ENCODE measurements around the gene ST8SIA4.

Gene ST8SIA4

GRCh38 chr5:100896054-100896453 lies 7.0 kb downstream of the ST8SIA4 start:
- H3K27me3 Mint-ChIP-seq (ENCODE audit: low read depth) = no peaks in the 10 kb centered on the region
- H3K27ac Mint-ChIP-seq = no peak overlapping the region

DNA sequence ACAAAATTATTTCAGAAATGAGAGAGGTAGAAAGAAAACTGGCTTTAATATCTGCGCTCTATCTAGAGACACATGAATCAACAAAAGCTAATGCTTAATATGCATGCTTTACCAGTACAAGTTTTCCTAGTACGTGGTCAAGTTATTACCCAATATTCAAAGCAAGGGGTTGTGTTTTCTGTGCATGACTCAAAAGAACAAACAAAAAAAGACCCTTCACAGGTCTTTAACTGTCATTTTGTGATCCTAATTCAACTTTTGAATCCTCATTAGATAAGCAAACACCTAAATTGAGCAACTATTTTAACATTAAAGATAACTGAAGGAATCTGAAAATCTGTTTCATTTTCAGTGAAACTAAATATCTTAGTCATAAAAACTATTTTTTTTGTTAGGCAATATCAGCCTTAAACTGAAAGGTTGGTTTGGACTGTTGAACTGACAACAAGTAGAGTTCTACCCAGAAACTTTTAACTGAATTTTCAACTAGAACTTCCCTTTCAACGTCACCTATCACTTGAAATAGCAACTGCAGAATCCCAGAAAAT lies 12.5 kb downstream of the ST8SIA4 start:
- no peaks in the 10 kb centered on the region for H3K27me3 Mint-ChIP-seq (ENCODE audit: low read depth)
- peak overlapping the region; percentile 96 for H3K27ac Mint-ChIP-seq
- H3K36me3 Mint-ChIP-seq (ENCODE audit: low read depth) = peaks cover 35% of the 10 kb centered on the region
- peaks cover 52% of the 10 kb centered on the region for H3K4me1 Mint-ChIP-seq (ENCODE audit: low read depth)
- no peaks in the 10 kb centered on the region for H3K9me3 Mint-ChIP-seq
- peak overlapping the region; percentile 79 for H3K4me3 Mint-ChIP-seq

More at GRCh38 chr5:100896054-100896453, 7.0 kb downstream of the ST8SIA4 start:
- no peaks in the 10 kb centered on the region for H3K9me3 Mint-ChIP-seq
- H3K4me1 Mint-ChIP-seq (ENCODE audit: low read depth) = peaks cover 50% of the 10 kb centered on the region
- peak overlapping the region; percentile 2 for H3K4me3 Mint-ChIP-seq
- peaks cover 46% of the 10 kb centered on the region for H3K36me3 Mint-ChIP-seq (ENCODE audit: low read depth)

GRCh38 chr5:100889896-100890295 lies 13.2 kb downstream of the ST8SIA4 start:
- H3K36me3 Mint-ChIP-seq (ENCODE audit: low read depth) = peaks cover 32% of the 10 kb centered on the region

GRCh38 chr5:100889165-100889743 lies 13.8 kb downstream of the ST8SIA4 start:
- Mint-ChIP-seq H3K9me3 (peaks cover 3% of the 10 kb centered on the region), H3K27ac (peak overlapping the region; percentile 96), H3K4me1 (ENCODE audit: low read depth) (peaks cover 48% of the 10 kb centered on the region), H3K4me3 (peak overlapping the region; percentile 79), H3K36me3 (ENCODE audit: low read depth) (peaks cover 30% of the 10 kb centered on the region), H3K27me3 (ENCODE audit: low read depth) (no peaks in the 10 kb centered on the region)

More at GRCh38 chr5:100889896-100890295, 13.2 kb downstream of the ST8SIA4 start:
- Mint-ChIP-seq H3K4me3 (peak overlapping the region; percentile 79), H3K4me1 (ENCODE audit: low read depth) (peaks cover 49% of the 10 kb centered on the region), H3K27me3 (ENCODE audit: low read depth) (no peaks in the 10 kb centered on the region), H3K27ac (peak overlapping the region; percentile 96), H3K9me3 (no peaks in the 10 kb centered on the region)

DNA sequence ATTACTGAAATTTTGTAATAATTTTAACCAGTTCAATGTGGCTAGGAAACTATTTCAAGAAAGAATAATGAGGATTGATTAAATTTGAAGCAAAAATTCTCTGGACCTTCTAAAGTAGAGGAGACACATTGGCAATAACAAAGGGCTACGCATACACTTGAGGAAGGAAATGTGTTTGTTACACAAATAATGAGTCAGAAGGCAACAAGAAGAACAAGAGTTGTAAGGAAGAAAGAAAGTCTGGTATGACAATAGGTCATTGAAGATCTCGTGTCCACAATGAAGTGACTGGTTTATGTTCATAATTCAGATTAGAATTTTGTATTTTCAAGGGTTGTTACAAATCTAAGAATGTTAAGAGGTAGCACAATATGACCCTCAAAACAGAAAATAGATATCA lies 25.8 kb downstream of the ST8SIA4 start:
- peaks cover 47% of the 10 kb centered on the region for H3K4me1 Mint-ChIP-seq (ENCODE audit: low read depth)
- peaks cover 57% of the 10 kb centered on the region for H3K36me3 Mint-ChIP-seq (ENCODE audit: low read depth)
- no peak overlapping the region for H3K27ac Mint-ChIP-seq
- H3K27me3 Mint-ChIP-seq (ENCODE audit: low read depth) = no peaks in the 10 kb centered on the region
- H3K9me3 Mint-ChIP-seq = no peaks in the 10 kb centered on the region
- H3K4me3 Mint-ChIP-seq = no peak overlapping the region

DNA sequence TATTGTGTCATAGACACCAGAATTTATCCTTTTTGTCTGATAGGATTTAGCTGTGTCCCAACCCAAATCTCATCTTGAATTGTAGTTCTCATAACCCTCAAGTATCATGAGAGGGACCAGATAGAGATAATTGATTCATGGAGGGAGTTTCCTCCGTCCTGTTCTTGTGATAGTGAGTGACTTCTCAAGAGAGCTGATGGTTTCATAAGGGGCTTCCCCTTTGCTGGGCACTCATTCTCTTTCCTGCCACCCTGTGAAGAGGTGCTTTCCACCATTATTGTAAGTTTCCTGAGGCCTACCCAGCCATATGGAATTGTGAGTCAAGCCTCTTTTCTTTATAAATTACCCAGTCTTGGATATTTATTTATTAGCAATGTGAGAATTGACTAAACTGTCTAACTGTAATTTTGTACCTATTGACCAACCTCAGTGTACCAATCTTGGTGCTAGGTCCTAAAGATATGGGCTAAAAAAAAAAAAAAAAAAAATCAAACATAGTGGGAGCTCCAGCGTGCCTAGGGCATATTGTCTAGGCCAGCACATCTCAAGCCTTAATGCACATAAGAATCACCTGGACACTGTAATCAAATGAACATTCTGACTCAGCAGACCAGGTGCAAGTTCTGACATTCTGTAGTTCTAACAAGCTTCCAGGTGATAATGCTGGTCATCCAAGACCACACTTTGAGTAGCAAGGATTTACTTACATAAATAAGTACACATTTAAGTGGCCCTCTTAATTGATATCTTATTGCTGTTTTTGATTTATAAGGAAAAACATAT lies 30.5 kb downstream of the ST8SIA4 start:
- peaks cover 47% of the 10 kb centered on the region for H3K4me1 Mint-ChIP-seq (ENCODE audit: low read depth)
- peak overlapping the region; percentile 34 for H3K27ac Mint-ChIP-seq
- no peaks in the 10 kb centered on the region for H3K27me3 Mint-ChIP-seq (ENCODE audit: low read depth)
- H3K4me3 Mint-ChIP-seq = peak overlapping the region; percentile 1
- peaks cover 56% of the 10 kb centered on the region for H3K36me3 Mint-ChIP-seq (ENCODE audit: low read depth)
- no peaks in the 10 kb centered on the region for H3K9me3 Mint-ChIP-seq

DNA sequence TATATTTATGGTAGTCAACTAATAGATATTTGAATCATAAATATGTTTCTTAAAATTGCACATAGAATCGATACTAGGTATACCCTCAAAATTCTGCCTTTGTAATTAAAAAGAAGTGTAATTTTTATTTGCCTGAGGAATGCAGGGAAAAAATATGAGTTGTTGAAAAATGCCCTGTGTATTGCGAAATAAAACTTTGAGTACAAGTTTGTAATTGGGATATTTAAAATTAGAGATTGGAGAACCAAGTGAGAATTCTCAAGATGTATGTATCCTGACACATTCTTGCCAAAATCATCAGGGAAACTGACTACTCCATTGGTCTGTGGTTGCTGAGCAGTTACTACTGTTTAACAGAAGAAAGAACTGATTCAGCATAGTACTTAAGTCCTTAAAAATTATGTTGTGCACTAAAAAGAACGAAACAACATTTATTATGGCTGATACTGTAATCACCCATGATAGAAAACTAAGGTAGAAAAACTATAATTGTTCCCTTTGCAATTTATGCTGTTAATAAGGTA lies 36.0 kb downstream of the ST8SIA4 start:
- Mint-ChIP-seq H3K4me1 (ENCODE audit: low read depth) (peaks cover 35% of the 10 kb centered on the region), H3K9me3 (peaks cover 7% of the 10 kb centered on the region), H3K27me3 (ENCODE audit: low read depth) (no peaks in the 10 kb centered on the region), H3K4me3 (no peak overlapping the region), H3K27ac (no peak overlapping the region), H3K36me3 (ENCODE audit: low read depth) (peaks cover 52% of the 10 kb centered on the region)

DNA sequence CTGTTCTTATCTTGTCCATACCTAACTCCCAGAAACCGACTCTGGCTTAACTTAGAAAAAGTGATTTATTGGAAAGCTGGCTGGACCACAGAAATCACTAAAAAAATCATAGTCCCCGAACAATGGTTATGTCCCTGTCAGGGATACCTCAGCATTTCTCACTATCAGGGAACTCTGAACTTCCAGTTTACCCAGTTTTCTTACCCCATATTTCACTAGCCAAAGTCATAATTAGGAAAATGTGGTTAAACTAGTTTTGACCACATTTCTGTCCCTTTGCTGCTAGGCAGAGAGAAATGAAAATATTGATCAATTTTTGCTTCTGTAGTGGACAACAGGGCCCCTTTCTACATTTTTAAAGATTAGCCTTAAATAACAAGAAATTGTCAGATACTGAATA lies 38.2 kb downstream of the ST8SIA4 start:
- no peaks in the 10 kb centered on the region for H3K27me3 Mint-ChIP-seq (ENCODE audit: low read depth)
- H3K9me3 Mint-ChIP-seq = peaks cover 7% of the 10 kb centered on the region
- peaks cover 55% of the 10 kb centered on the region for H3K36me3 Mint-ChIP-seq (ENCODE audit: low read depth)
- H3K27ac Mint-ChIP-seq = no peak overlapping the region
- H3K4me1 Mint-ChIP-seq (ENCODE audit: low read depth) = peaks cover 46% of the 10 kb centered on the region
- H3K4me3 Mint-ChIP-seq = no peak overlapping the region

DNA sequence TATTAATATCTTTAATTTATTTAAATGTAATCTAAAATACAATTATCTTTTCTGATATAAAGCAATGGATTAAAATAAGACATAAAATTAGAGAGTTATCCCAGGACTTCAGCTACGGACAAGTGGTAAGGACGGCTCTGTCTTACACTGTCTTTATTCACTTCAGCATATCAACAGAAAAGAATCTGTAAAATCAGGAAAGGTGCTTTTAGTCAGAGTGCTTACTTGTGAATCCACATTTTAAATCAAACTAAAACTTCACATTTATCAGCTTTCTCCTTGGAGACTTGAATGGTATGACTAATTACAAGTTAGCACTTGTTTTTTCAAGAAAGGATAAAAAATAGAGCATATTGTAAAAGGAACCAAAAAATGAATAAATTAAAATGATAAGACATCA lies 39.3 kb downstream of the ST8SIA4 start:
- Mint-ChIP-seq H3K36me3 (ENCODE audit: low read depth) (peaks cover 46% of the 10 kb centered on the region), H3K4me1 (ENCODE audit: low read depth) (peaks cover 44% of the 10 kb centered on the region), H3K27me3 (ENCODE audit: low read depth) (no peaks in the 10 kb centered on the region), H3K9me3 (peaks cover 7% of the 10 kb centered on the region), H3K4me3 (no peak overlapping the region), H3K27ac (peak overlapping the region; percentile 11)

- H3K27ac Mint-ChIP-seq = peak overlapping the region; percentile 84
- H3K9me3 Mint-ChIP-seq = peaks cover 7% of the 10 kb centered on the region
- peak overlapping the region; percentile 56 for H3K4me3 Mint-ChIP-seq
- H3K27me3 Mint-ChIP-seq (ENCODE audit: low read depth) = no peaks in the 10 kb centered on the region
- peaks cover 45% of the 10 kb centered on the region for H3K36me3 Mint-ChIP-seq (ENCODE audit: low read depth)
- peaks cover 46% of the 10 kb centered on the region for H3K4me1 Mint-ChIP-seq (ENCODE audit: low read depth)
Measured at GRCh38 chr5:100861148-100861547, 41.9 kb downstream of the ST8SIA4 start.

DNA sequence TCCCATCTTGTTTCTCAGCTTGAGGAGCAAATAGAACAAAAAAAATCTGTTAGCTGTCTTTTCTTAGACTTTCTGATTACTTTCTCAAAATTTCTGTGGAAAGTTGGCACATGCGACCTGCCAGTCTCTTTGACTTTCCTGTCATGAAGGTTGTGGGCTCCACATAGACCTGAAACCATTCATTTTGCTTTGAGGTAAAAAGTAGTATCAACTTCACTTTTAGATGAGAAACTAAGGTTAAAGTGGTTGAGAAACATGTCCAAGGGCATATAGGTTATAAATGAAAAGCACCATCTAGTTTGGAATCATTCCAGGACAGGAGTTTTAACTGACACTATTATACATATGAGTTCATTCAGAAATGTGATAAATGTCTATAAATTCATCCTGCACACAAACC lies 42.7 kb downstream of the ST8SIA4 start:
- H3K27ac Mint-ChIP-seq = peak overlapping the region; percentile 56
- peaks cover 45% of the 10 kb centered on the region for H3K36me3 Mint-ChIP-seq (ENCODE audit: low read depth)
- H3K9me3 Mint-ChIP-seq = peaks cover 4% of the 10 kb centered on the region
- H3K4me1 Mint-ChIP-seq (ENCODE audit: low read depth) = peaks cover 42% of the 10 kb centered on the region
- no peaks in the 10 kb centered on the region for H3K27me3 Mint-ChIP-seq (ENCODE audit: low read depth)
- no peak overlapping the region for H3K4me3 Mint-ChIP-seq

- H3K27me3 Mint-ChIP-seq (ENCODE audit: low read depth) = no peaks in the 10 kb centered on the region
- peaks cover 46% of the 10 kb centered on the region for H3K36me3 Mint-ChIP-seq (ENCODE audit: low read depth)
- peaks cover 46% of the 10 kb centered on the region for H3K4me1 Mint-ChIP-seq (ENCODE audit: low read depth)
- H3K27ac Mint-ChIP-seq = no peak overlapping the region
- H3K9me3 Mint-ChIP-seq = no peaks in the 10 kb centered on the region
- H3K4me3 Mint-ChIP-seq = no peak overlapping the region
Measured at GRCh38 chr5:100858987-100859545, 44.0 kb downstream of the ST8SIA4 start.

- H3K27ac Mint-ChIP-seq = no peak overlapping the region
- H3K9me3 Mint-ChIP-seq = no peaks in the 10 kb centered on the region
- H3K4me1 Mint-ChIP-seq (ENCODE audit: low read depth) = peaks cover 54% of the 10 kb centered on the region
- H3K4me3 Mint-ChIP-seq = no peak overlapping the region
- no peaks in the 10 kb centered on the region for H3K27me3 Mint-ChIP-seq (ENCODE audit: low read depth)
- peaks cover 43% of the 10 kb centered on the region for H3K36me3 Mint-ChIP-seq (ENCODE audit: low read depth)
Measured at GRCh38 chr5:100856462-100856861, 46.6 kb downstream of the ST8SIA4 start.

GRCh38 chr5:100855937-100856430 lies 47.1 kb downstream of the ST8SIA4 start:
- H3K36me3 Mint-ChIP-seq (ENCODE audit: low read depth) = peaks cover 40% of the 10 kb centered on the region
- no peak overlapping the region for H3K27ac Mint-ChIP-seq
- H3K9me3 Mint-ChIP-seq = no peaks in the 10 kb centered on the region
- no peak overlapping the region for H3K4me3 Mint-ChIP-seq
- no peaks in the 10 kb centered on the region for H3K27me3 Mint-ChIP-seq (ENCODE audit: low read depth)
- peaks cover 50% of the 10 kb centered on the region for H3K4me1 Mint-ChIP-seq (ENCODE audit: low read depth)

All from T-helper 1 cell treated with Interleukin-12 subunit alpha and Interleukin-12 subunit beta and Interleukin-4 antibody, amounts not matched to agents 30 μg/mL and 1 μg/mL, for 36 hours (primary cell).